SU-DHL-6 (cell line): Measurements from ENCODE around the gene MFSD6.

Source experiments
- H2AFZ ChIP-seq: fragments of 200-600 bp; sonication (generic); 2 replicates; pipeline ENCODE4 v1.6.1; 2014; ENCODE audit warnings: low read depth, mild to moderate bottlenecking, moderate library complexity, mixed read lengths, antibody characterized with exemption, low read length; ENCODE audit not compliant: severe bottlenecking
- H3F3A ChIP-seq: fragments of 200-600 bp; shearing (Covaris generic); 2 replicates; pipeline ENCODE4 v1.6.0; 2016; ENCODE audit warnings: antibody characterized with exemption, mild to moderate bottlenecking; ENCODE audit not compliant: insufficient read depth
- H3K27ac ChIP-seq: fragments of 200-600 bp; sonication (generic); 2 replicates; pipeline ENCODE4 v1.5.1; 2016; ENCODE audit warnings: low read depth, mild to moderate bottlenecking, low read length, moderate library complexity, mixed read lengths
- H3K27me3 ChIP-seq: fragments of 200-600 bp; sonication (generic), shearing (Covaris generic); 2 replicates; pipeline ENCODE4 v1.6.0; 2014; ENCODE audit warnings: mild to moderate bottlenecking, low read length
- H3K36me3 ChIP-seq: fragments of 200-600 bp; sonication (generic); 2 replicates; pipeline ENCODE4 v1.6.1; 2014; ENCODE audit warnings: mild to moderate bottlenecking, low read length, mixed read lengths
- H3K4me2 ChIP-seq: fragments of 300-600, 200-600 bp; shearing (Covaris generic), sonication (generic); 2 replicates; pipeline ENCODE4 v1.6.0; 2014; ENCODE audit warnings: low read length, low read depth, mild to moderate bottlenecking; ENCODE audit not compliant: poor library complexity, severe bottlenecking
- H3K4me3 ChIP-seq: fragments of 200-600 bp; sonication (generic); 2 replicates; pipeline ENCODE4 v1.5.1; 2014; ENCODE audit warnings: antibody characterized with exemption, low read length, mild to moderate bottlenecking, mixed read lengths; ENCODE audit not compliant: insufficient read depth, poor library complexity, severe bottlenecking
- H3K79me2 ChIP-seq: fragments of 200-600 bp; sonication (generic); 2 replicates; pipeline ENCODE4 v1.6.1; 2014; ENCODE audit warnings: mild to moderate bottlenecking, low read length, moderate library complexity; ENCODE audit not compliant: insufficient read depth
- H3K9ac ChIP-seq: fragments of 200-600 bp; sonication (generic); 2 replicates; pipeline ENCODE4 v1.7.0; 2014; ENCODE audit warnings: mild to moderate bottlenecking, low read length
- H3K9me2 ChIP-seq: fragments of 200-600 bp; sonication (generic); replicated peaks from 2 replicates; pipeline ENCODE4 v1.6.1; 2014; ENCODE audit warnings: low read length; ENCODE audit not compliant: insufficient read depth
- H3K9me3 ChIP-seq: fragments of 200-600 bp; sonication (generic); 2 replicates; pipeline ENCODE4 v1.6.1; 2014; ENCODE audit warnings: low read length, mixed read lengths; ENCODE audit not compliant: insufficient read depth
- H4K20me1 ChIP-seq: fragments of 200-600 bp; sonication (generic); 2 replicates; pipeline ENCODE4 v1.6.1; 2014; ENCODE audit warnings: low read depth, mild to moderate bottlenecking, antibody characterized with exemption, low read length, moderate library complexity, mixed read lengths
- CTCF ChIP-seq: fragments of 200-600 bp; sonication (generic); IDR thresholded peaks from one replicate; pipeline ENCODE4 v1.5.1; 2017; ENCODE audit warnings: antibody characterized with exemption, mild to moderate bottlenecking, low read length, moderate library complexity; ENCODE audit not compliant: insufficient read depth, poor library complexity, severe bottlenecking
- EZH2phosphoT487 ChIP-seq: fragments of 200-600 bp; sonication (generic), shearing (Covaris generic); conservative IDR thresholded peaks from 2 replicates; pipeline ENCODE4 v1.6.1; 2018; ENCODE audit warnings: mild to moderate bottlenecking, antibody characterized with exemption, low read length, moderate library complexity, mixed read lengths

The MFSD6 gene

DNA sequence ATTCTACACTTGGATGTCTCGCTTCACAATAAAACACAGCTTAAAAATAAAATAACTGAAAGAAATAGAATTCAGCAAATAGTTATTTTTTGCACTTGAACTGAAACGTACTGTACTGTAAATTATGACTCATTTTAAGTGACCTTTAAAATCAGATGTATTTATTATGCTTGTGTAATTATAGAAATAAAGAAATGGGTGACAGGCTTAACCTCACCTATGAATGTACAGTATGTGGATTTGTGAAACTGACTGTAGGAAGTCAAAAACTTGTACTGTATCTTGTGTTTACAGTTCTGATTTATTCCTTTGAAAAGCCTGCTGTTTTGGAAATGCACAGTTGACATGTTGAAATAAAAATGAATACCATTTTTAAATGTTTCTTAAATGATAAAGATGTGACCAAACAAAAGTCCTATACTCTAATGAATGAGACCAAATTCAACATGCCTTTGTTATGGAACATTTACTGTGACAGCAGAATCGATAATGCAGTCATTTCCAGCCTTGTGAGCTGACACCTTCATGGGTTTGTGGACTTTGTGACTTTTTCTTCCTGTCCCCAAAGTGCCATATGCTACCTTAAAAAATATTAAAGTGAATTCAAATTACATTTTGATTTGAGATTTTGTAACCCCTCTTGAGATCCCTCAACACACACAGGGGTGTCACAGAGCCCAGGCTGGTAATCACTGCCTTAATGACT, 93.7 kb downstream of the MFSD6 start:
- Histone ChIP-seq H3K4me2 (no peak overlapping the region), H3K9me2 (no peaks in the 10 kb centered on the region), H3K27me3 (no peaks in the 10 kb centered on the region), H3K79me2 (no peaks in the 10 kb centered on the region), H3K9me3 (no peaks in the 10 kb centered on the region), H3K4me3 (no peak overlapping the region), H3F3A (no peaks in the 10 kb centered on the region), H3K27ac (no peak overlapping the region), H3K9ac (no peak overlapping the region), H3K36me3 (peaks cover 11% of the 10 kb centered on the region; the same call in 1 of the 2 replicates), H2AFZ (no peak overlapping the region), H4K20me1 (no peaks in the 10 kb centered on the region)
- no peak for TF ChIP-seq CTCF
- TF ChIP-seq EZH2phosphoT487, result no peak

- Histone ChIP-seq H3K9me3 (no peaks in the 10 kb centered on the region), H3K79me2 (no peaks in the 10 kb centered on the region), H3K4me3 (no peak overlapping the region), H3K9me2 (no peaks in the 10 kb centered on the region), H3F3A (no peaks in the 10 kb centered on the region), H3K9ac (no peak overlapping the region), H3K27me3 (no peaks in the 10 kb centered on the region), H4K20me1 (no peaks in the 10 kb centered on the region), H3K27ac (no peak overlapping the region), H3K36me3 (peaks cover 11% of the 10 kb centered on the region; the same call in 1 of the 2 replicates), H3K4me2 (no peak overlapping the region), H2AFZ (no peak overlapping the region)
- no peak for TF ChIP-seq EZH2phosphoT487
- no peak for TF ChIP-seq CTCF
These were observed 94.9 kb downstream of the MFSD6 start for GRCh38 chr2:190503088-190503487.

DNA sequence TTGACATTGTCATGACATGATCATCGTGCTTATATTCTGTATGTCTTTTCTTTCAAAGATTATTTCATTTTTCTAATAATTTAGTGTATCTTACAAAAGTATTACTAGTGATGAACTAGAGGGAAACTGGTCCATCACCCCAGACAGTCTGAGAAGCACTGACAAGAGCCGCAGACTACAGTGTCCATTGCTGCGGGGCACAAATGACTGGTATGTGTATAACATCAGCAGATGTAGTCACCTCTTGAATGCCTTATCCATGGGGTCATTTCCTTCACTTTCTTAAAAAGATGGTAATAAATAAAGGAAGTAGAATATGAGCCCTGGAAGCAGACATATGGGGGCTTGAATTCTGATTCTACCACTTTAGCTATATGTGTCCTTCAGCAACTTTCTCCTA, 96.8 kb downstream of the MFSD6 start:
- no peak for TF ChIP-seq EZH2phosphoT487
- TF ChIP-seq CTCF, result no peak
- Histone ChIP-seq H3K4me3 (no peak overlapping the region), H3K27ac (no peak overlapping the region), H3K27me3 (no peaks in the 10 kb centered on the region), H2AFZ (no peak overlapping the region), H3K36me3 (peaks cover 11% of the 10 kb centered on the region; the same call in 1 of the 2 replicates), H3F3A (no peaks in the 10 kb centered on the region), H3K9me3 (no peaks in the 10 kb centered on the region), H4K20me1 (no peaks in the 10 kb centered on the region), H3K79me2 (no peaks in the 10 kb centered on the region), H3K9ac (no peak overlapping the region), H3K4me2 (no peak overlapping the region), H3K9me2 (no peaks in the 10 kb centered on the region)
